ENCODE measurements around the gene LCN1. TPM values are rescaled to one million over a fixed set of nuclear protein-coding genes. Genes with fewer than 3 reads are reported as not detected.
A peak's percentile ranks its signal among the peaks of the same experiment; 100 is the strongest.

Gene LCN1
- total RNA-seq (ENCODE audit: insufficient read depth, low replicate concordance), result not detected

GRCh38 chr9:135520916-135521607 lies at the start of gene LCN1:
LCN1 (plus strand) TSS chr9:135521440; CDS start chr9:135521498, 58 bp downstream.
- DNase-seq (ENCODE audit: low spot score), result no peak

DNA sequence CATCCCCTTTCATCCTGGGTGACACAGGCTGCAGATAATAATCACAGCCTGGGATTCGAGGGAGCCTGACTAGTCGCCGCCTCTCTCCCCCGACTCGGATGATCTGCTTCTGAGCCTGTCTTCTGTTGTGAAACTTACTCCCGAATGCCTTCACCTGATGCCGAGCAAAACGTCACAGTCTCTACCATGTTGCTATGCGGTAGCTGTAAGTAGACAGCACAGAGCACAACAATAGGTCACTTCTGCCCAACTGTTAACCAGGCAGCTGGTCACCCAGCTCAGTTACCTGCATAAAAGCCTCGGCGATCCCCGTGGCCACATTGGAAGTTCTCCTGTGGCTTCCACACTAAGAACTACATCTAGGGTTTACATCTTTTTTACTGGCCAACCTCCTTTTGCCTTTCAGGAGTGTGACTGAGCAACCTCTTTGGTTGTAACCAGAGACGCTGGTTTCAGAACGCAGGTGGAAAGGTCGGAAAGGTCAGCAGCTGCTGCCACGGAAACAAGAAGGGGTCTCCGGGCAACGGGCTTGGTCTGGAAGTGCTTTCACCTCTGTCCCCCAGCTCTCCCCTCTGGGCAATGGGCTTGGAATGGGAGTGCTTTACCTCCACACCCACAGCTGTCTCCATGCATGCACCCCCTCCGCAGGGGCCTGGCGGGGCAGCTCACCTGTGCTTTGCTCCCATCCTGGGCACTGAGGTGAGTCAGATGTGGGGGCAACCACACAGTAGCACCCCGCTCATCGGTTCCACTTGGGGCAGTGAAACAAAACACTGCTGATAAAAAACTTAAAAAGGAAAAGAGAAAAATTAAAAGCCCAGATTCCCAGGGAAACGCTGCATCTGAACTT lies 49.2 kb upstream of the LCN1 start:
- DNase-seq (ENCODE audit: low spot score), result no peak

GRCh38 chr9:135473972-135474543 lies 47.2 kb upstream of the LCN1 start:
- no peak for DNase-seq (ENCODE audit: low spot score)

GRCh38 chr9:135474915-135475314 lies 46.3 kb upstream of the LCN1 start:
- DNase-seq (ENCODE audit: low spot score), result no peak

DNA sequence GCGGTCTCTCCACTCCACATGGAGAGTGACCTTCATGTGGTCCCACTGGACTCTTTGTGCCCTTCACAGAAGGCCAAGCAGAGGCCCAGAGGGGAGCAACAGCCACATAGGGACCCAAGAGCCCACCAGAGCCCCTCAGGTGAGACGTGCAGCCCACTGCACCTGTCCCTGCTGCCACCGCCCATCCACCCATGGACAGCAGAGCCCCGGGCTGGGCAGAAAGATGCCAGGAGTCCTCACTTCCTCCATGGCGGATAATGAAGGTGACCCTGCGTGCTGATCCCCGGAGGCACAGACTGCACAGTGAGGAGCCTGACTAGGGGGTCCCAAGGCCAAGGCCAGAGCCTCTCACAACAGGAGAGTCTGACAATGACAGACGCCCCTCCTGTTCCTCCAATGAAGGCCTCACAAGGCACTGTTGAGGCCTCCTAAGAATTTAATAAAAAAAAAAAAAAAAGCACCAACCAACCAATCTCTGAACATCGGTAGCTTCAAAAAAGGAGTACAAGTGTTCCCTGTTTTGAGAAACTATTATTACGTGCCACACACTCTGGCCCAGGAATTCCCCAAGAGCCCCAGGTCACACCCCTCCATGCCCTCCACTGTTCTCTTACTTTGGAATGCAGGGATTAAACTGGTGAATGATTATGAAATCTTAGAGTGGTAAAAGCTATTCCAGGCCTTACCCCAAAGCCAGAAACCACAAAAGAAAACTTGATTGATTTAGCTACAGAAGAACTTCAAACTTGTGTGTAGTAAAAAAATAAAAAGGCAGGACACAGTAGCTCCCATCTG lies 44.5 kb upstream of the LCN1 start:
- DNase-seq (ENCODE audit: low spot score), result no peak

- no peak for DNase-seq (ENCODE audit: low spot score)
These were observed 43.0 kb upstream of the LCN1 start for GRCh38 chr9:135478191-135478590.

DNA sequence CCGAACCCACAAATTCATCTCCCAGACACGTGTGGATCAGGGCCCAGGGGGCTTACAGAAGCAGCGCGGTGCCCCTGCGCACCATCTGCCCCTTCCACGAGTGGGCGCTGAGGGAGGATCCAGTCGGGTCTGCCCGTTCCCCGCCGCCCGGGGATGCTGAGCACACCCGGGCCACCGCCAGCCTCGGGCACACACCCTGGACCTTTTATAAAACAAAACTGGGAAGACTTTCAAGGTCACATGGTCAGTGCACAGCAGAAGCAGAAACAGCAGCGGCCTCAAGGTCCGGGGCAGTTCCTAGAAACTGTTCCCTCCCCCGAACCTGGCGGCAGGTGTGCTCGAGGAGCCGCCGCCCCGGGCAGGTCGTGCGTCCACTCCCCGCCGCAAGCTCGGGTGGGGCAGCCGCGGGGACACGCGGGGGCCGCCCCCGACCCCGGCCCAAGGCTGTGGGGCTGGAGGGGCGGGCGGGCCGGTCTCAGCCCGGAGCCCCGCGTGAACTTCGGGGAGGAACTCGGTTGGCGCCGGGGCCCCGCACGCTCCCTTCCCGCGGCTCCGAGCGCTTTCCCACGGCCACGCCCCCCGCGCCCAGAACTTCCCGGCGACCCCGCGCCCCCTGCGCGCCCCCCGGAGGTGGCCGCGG lies 42.3 kb upstream of the LCN1 start:
- DNase-seq (ENCODE audit: low spot score), result peak; percentile 37

DNA sequence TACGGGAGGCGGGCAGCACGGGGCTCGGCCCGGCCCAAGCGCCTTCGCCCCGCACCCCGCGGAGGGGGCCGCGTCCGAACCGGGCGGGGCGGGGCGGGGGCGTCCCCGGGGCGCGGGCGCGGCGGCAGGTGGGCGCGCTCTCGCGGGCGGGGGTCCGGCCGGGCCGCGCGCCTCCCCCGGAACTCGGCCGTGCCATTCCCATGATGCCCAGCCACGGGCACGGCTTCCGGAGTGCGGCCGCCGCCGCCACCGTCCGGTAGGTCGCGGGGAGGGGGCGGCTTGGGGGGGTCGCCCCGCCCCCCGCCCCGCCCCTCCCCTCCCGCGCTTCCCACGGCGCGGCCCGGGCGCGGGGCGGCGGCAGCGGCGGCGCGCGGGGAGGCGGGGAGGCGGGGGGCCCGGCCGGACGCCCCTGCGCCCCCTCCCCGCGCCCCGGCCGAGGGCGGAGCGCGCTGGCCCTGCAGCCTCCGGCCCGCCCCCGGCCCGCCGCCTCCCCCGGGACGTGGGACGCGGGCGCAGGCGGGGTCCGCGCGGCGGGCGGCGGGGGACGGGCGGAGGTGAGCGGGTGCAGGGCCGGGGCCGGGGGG lies 41.7 kb upstream of the LCN1 start, which contains the start of gene PPP1R26:
PPP1R26 (plus strand) TSS at position 314 of the 584 bp plus-strand sequence. CDS start 4,729 bp downstream, outside the sequence.
- no peak for DNase-seq (ENCODE audit: low spot score)

DNA sequence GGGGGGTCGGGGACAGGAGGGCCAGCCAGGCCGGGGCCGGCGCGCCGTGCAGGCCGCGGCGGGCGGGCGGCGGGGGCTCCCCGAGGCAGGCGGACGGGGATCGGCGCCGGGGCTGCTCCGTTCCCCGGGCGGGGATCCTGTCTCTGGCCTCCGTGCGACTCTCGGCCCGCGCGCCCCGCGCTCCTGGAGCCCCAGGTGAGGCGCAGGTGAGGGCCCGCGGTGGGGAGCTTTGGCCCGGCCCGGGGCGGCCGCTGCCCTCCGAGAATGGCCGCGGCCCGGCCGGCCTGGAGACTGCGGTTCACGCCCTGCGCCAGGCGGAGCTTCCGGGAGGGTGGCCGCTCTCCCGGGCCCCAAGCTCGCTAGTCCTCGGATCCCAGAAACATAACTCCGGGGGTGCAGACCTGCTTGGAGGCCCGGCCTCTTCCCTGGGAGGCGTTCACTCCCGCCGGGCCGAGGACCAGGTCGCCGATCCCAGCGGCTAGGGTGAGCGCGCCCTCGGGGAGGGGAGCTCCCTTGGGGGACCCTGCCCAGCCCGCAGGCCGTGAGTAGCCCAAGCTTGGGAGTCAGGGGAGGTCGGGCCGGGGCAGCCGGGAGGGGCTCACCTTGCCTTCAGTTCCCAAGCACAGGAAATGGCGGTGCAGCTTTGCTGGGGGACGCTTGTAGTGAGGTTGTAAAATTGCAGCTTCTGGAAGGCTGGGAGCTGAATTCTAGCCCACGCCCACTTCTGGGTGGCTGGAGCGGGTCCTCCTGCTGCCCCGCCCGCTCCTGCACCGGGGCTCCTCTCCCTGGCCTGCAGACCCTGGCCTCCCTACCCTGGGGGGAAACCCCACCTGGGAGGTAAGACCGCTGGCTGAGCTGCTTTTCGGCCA lies 40.9 kb upstream of the LCN1 start:
- DNase-seq (ENCODE audit: low spot score), result peak; percentile 42

DNA sequence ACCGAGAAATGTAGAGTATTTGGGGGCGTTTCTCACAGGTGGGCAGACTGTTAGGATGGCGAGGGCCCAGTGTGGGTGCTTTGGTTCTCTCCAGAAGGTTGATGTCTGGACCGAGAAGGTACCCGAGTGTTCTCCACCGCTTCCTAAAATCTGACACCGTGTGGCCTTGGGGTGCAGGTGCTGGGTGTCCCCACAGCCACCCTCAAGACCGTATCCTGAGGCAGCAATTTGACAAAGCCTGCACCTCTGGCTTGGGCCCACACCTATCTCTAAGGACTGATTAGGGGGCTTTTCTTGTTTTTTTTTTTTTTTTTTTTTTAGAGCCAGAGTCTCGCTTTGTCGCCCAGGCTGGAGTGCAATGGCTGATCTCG lies 40.3 kb upstream of the LCN1 start:
- no peak for DNase-seq (ENCODE audit: low spot score)

DNA sequence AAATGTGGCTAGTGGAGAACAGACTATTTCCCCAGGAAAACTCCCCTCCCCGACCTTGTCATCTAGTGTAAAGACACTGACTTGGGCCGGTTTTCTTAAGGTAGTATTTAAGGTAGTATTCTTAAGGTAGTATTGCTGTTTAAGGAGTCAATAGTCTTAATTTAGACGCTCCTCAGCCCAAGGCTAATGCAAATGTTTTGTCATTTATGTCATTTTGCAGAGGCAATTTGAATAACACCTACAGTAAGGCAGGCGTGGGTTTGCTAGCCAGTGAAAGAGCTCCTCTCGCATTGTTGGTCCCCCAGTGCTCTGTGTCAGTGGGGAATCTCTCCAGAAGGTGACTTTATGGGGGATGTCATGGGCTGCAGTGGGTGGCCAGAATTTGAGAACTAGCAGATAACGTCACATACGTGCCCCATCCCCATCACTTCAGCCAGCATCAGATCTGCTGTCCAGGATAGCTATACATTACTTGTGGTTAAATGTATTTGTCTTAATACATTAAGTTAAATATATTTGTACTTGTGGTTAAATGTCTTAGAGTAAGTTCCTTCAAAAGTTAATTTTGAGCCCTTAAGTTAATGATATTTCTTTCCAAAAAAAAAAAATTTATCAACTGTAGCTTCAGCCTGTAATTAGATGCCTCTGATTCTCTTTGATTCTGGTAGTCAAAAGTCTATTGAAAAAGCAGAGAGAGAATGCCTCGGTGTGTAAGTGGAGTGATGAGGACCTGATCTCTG lies 39.1 kb upstream of the LCN1 start:
- no peak for DNase-seq (ENCODE audit: low spot score)

- no peak for DNase-seq (ENCODE audit: low spot score)
These were observed 36.6 kb upstream of the LCN1 start for GRCh38 chr9:135484460-135485277.

- DNase-seq (ENCODE audit: low spot score), result no peak
These were observed 35.9 kb upstream of the LCN1 start for GRCh38 chr9:135485385-135485784.

DNA sequence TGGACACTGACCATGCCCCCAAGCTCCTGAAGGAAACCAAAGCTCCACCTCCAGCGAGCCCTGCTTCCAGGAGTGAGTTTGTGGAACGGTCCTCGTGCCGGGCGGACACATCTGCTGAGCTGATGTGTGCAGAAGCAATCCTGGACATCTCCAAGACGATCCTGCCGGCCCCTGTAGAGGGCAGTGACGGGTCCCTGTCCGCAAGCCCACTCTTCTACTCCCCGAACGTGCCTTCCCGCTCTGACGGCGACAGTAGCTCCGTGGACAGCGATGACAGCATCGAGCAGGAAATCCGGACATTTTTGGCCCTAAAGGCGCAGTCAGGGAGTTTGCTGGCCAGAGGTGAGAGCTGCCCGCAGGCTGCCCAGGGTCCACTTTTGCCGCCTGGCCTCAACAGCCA lies 35.4 kb upstream of the LCN1 start:
- no peak for DNase-seq (ENCODE audit: low spot score)

- no peak for DNase-seq (ENCODE audit: low spot score)
These were observed 34.8 kb upstream of the LCN1 start for GRCh38 chr9:135486267-135487065.

DNA sequence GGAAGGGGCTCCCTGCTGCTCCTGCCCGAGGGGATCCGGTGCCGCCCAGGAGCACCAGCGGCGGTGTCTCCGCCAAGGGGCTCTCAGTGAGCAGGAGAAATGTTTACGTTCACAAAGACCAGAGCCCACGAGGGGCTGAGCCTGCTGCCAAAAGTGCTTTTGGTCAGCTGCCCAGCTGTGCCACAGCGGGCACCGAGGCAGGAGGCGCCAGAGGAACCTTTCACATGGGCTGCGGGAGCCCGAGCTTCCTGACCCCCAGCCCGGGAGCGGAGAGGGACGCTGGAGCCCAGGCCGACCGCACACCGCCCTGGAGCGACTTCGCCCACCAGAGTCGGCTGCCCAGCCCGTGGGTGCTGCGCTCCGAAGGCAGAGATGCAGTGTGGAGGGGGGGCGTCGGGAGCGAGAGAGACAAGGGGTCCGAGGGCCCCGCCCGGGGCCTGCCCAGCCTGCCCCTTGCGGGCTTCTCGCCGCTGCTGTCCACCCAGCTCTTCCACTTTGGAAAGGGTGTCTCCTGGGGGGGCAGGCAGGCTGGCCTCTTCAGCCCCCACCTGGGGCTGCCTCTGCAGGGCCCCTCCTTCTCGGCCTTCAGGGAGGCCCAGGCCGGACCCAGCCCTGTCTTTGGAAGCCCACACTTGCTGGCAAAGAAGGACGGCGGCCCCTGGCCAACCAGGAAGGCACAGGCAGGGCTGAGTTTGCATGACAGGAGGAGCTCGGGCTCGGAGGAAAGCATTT lies 33.8 kb upstream of the LCN1 start:
- DNase-seq (ENCODE audit: low spot score), result no peak

GRCh38 chr9:135488013-135488330 lies 33.3 kb upstream of the LCN1 start:
- DNase-seq (ENCODE audit: low spot score), result no peak

Measured in umbilical cord (tissue), 2 donors.